ENCODE data around the gene RIN3. TPM values are rescaled to one million over a fixed set of nuclear protein-coding genes. Genes with fewer than 3 reads are reported as not detected.

The RIN3 gene
- total and polyA plus RNA-seq, 12 donors: 3.9 to 63.2 (median 30.3) TPM

GRCh38 chr14:92525322-92526095, 11.9 kb downstream of the RIN3 start:
- Histone ChIP-seq H3K36me3 (replicated peaks in 1 of 2) (no peaks in the 10 kb centered on the region), H3K4me1 (replicated peaks in 1 of 2) (peaks cover 7 to 16% of the 10 kb centered on the region in 2 donors), H3K27me3 (no peaks in the 10 kb centered on the region), H3K9me3 (replicated peaks in 1 of 3) (no peaks in the 10 kb centered on the region), H3K27ac (no peak overlapping the region), H3K4me3 (no peak overlapping the region)
- intact Hi-C loops (cut with DNase I): no loop called here
- TF ChIP-seq POLR2A (IDR thresholded peaks at IDR 0.05): no peak
- TF ChIP-seq, protein P1, sequence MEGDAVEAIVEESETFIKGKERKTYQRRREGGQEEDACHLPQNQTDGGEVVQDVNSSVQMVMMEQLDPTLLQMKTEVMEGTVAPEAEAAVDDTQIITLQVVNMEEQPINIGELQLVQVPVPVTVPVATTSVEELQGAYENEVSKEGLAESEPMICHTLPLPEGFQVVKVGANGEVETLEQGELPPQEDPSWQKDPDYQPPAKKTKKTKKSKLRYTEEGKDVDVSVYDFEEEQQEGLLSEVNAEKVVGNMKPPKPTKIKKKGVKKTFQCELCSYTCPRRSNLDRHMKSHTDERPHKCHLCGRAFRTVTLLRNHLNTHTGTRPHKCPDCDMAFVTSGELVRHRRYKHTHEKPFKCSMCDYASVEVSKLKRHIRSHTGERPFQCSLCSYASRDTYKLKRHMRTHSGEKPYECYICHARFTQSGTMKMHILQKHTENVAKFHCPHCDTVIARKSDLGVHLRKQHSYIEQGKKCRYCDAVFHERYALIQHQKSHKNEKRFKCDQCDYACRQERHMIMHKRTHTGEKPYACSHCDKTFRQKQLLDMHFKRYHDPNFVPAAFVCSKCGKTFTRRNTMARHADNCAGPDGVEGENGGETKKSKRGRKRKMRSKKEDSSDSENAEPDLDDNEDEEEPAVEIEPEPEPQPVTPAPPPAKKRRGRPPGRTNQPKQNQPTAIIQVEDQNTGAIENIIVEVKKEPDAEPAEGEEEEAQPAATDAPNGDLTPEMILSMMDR (IDR thresholded peaks at IDR 0.05): no peak
- peak in 1 of 7 donors; percentile 47 for DNase-seq
- WGBS, 4 donors: 82 to 92% (median 86%) methylated on average over 5 to 12 of the region's 12 CpGs

DNA sequence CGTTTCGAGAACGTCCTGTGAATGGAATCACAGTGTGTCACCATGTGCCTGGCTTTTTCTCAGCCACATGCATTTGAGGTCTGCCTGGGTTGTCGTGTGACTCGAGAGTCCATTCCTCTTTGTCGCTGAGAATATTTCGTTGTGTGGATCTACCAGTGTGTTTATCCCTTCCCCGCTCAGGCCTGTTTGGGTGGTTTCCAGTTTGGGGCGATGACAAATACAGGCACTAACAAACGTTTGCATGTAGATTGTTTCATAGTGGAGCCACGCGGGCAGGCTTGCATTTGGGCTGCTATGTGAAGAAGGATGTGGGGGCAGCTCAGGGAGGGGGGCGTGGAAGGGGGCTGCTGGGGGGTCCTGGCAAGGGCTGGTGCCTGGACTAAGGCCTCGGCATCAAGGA, 14.1 kb downstream of the RIN3 start:
- intact Hi-C loops (cut with DNase I): no loop called here
- WGBS, 4 donors: 81 to 86% (median 83%) methylated on average over 14 of the region's 14 CpGs
- peaks cover 11 to 21% of the 10 kb centered on the region in 2 donors for H3K4me1 ChIP-seq (replicated peaks in 1 of 2)

GRCh38 chr14:92528486-92529100, 15.0 kb downstream of the RIN3 start:
- no peak for DNase-seq
- Histone ChIP-seq H3K27me3 (no peaks in the 10 kb centered on the region), H3K27ac (peak overlapping the region in 3 of 5 donors; percentile 35 to 69 (median 68)), H3K36me3 (replicated peaks in 1 of 2) (no peaks in the 10 kb centered on the region), H3K4me1 (replicated peaks in 1 of 2) (peaks cover 13 to 25% of the 10 kb centered on the region in 2 donors), H3K4me3 (no peak overlapping the region), H3K9me3 (replicated peaks in 1 of 3) (no peaks in the 10 kb centered on the region)
- TF ChIP-seq, protein P1 (IDR thresholded peaks at IDR 0.05): no peak
- no peak for TF ChIP-seq POLR2A (IDR thresholded peaks at IDR 0.05)
- intact Hi-C loops (cut with DNase I): no loop called here
- 91 to 95% (median 93%) methylated on average over 13 to 14 of the region's 14 CpGs for WGBS, 4 donors

More for the DNA sequence above, 14.1 kb downstream of the RIN3 start:
- no peaks in the 10 kb centered on the region for H3K36me3 ChIP-seq (replicated peaks in 1 of 2)
- no peak overlapping the region for H3K27ac ChIP-seq
- TF ChIP-seq POLR2A (IDR thresholded peaks at IDR 0.05): no peak
- TF ChIP-seq, protein P1 (IDR thresholded peaks at IDR 0.05): no peak
- H3K27me3 ChIP-seq: no peaks in the 10 kb centered on the region
- no peak overlapping the region for H3K4me3 ChIP-seq
- H3K9me3 ChIP-seq (replicated peaks in 1 of 3): no peaks in the 10 kb centered on the region
- peak in 1 of 7 donors; percentile 48 for DNase-seq

DNA sequence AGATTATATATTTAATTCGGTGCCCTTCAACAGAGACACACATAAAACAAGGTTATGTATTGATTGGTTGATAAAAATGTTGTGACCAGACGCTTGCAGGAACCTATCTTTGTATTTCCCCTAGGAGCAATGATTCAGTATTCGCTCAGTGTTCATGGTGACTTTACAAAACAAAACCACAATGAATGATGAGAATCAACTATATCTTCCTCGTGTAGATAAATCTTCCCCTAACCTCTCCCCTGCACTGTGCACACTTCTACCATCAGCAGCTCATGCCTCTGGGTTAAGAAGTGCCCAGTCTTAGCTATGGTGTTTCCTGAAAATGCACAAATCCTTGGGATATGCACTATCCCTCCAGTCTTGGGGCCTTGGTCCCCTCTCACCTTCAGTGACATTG, 16.3 kb downstream of the RIN3 start:
- WGBS, 4 donors: 41 to 59% (median 46%) methylated on average over 4 of the region's 4 CpGs
- Histone ChIP-seq H3K4me1 (replicated peaks in 1 of 2) (peaks cover 6 to 18% of the 10 kb centered on the region in 2 donors), H3K4me3 (no peak overlapping the region), H3K27me3 (no peaks in the 10 kb centered on the region), H3K27ac (peak overlapping the region; percentile 13 to 69 (median 68)), H3K36me3 (replicated peaks in 1 of 2) (no peaks in the 10 kb centered on the region), H3K9me3 (replicated peaks in 1 of 3) (no peaks in the 10 kb centered on the region)
- no peak for DNase-seq
- no peak for TF ChIP-seq POLR2A (IDR thresholded peaks at IDR 0.05)
- TF ChIP-seq, protein P1 (IDR thresholded peaks at IDR 0.05): no peak
- intact Hi-C loops (cut with DNase I): no loop called here

Data from adrenal gland (tissue), 12 donors.